GM04503 (cell line): ENCODE results near the gene ADGRL2.
"Not testable (repeated sequence)": the region's sequence is repeated elsewhere in the genome, so short reads cannot be mapped to it uniquely, and the experiment has no call there.

Experiments
- DNase-seq: peaks from one replicate; pipeline ENCODE4 v3.0.0-alpha.2; 2012; ENCODE audit warnings: low read depth

Gene ADGRL2

GRCh38 chr1:81848880-81849682 lies 48.3 kb downstream of the ADGRL2 start:
- DNase-seq, result no peak

GRCh38 chr1:81850031-81850430 lies 49.3 kb downstream of the ADGRL2 start:
- no peak for DNase-seq

DNA sequence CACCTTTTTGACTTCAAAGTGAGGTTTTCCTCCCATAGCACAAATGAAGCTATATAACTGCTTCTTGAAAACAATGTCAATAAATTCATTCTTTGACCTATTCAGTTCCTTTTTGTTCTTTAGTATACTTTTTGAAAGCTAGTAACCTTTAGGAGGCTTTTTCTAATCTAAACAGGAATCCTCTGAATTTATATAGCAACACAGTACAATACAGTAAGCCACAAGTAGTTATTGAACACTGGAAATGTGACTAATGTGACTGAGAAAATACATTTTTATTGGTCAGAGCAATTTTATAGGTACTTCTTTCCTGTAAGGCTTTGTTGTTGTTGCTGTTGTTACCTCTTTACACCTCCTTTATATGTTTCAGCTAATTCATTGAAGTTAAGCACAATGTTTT lies 49.8 kb downstream of the ADGRL2 start:
- DNase-seq, result no peak

DNA sequence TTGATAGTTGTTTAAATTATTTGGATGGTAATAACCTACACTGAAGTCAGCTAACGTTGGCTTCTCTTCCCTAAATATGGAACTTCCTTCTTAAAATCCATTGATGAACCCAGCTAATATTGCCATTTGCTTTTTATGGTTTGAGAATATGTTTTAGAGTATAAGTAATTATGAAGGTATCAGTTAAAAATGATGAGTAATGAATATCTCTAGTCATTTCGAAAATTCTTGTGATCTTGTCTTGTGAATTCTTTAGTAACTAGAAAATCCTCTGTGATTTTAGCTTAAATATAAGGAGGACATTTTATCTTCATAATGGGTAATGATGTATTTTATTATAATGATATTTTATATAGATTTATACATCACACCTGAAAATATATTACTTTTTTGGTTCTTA lies 50.5 kb downstream of the ADGRL2 start:
- no peak for DNase-seq

DNA sequence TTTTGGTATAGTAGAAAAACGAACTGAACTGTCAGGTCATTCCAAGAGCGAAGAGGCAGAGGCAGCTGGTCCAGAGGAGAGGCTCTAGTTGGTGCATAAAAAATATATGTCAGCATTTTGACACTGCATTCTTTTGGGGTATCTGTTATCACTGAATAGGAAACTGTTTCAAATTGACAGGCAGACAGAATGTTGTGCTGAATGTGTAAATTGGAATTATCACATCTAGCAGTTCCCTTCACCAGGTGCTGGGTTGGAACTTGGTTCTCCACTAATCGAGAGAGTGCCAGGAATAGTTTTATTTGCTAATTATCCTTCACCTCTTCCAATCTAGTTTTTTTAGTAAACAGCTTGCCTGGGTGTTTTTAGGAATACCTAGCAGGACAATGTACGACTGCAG lies 52.2 kb downstream of the ADGRL2 start:
- no peak for DNase-seq

- no peak for DNase-seq
Observed at GRCh38 chr1:81867235-81867634, 66.5 kb downstream of the ADGRL2 start.

GRCh38 chr1:81869307-81869706 lies 68.6 kb downstream of the ADGRL2 start:
- no peak for DNase-seq

DNA sequence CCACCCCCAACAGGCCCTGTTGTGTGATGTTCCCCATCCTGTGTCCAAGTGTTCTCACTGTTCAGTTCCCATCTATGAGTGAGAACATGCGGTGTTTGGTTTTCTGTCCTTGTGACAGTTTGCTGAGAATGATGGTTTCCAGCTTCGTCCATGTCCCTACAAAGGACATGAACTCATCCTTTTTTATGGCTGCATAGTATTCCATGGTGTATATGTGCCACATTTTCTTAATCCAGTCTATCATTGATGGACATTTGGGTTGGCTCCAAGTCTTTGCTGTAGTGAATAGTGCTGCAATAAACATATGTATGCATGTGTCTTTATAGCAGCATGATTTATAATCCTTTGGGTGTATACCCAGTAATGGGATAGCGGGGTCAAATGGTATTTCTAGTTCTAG lies 70.4 kb downstream of the ADGRL2 start:
- not testable (repeated sequence) for DNase-seq

GRCh38 chr1:81873946-81874345 lies 73.2 kb downstream of the ADGRL2 start:
- DNase-seq, result no peak

DNA sequence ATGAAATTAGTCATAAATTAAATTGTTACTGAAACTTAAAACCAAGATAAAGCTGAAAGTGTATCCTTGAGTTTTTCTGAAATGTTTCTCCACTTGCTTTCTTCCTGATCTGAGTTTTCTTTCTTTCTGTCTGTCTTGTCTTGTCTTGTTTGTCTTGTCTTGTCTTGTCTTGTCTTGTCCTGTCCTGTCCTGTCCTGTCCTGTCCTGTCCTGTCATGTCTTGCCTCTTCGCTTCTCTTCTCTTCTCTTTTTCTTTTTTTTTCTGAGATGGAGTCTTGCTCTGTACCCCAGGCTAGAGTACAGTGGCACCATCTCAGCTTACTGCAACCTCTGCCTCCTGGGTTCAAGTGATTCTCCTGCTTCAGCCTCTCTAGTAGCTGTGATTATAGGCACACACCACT lies 73.7 kb downstream of the ADGRL2 start:
- DNase-seq, result no peak

DNA sequence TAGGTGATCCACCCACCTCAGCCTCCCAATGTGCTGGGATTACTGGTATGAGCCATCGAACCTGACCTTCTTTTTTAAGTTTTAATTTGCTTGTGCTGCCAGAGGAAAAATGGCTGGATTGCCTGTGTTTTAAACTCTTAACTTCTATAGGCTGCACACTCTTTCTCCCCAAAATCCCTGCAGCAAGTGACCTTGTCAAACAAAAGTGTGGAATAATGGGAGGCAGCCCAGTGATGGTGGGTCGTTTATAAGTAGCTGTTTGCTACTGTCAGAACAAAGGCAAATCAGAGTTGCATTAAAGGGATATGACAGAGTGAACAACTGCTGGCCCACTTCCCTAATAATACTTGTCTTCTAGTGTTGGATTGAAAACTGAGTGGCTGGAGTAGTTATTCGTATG lies 74.2 kb downstream of the ADGRL2 start:
- no peak for DNase-seq

DNA sequence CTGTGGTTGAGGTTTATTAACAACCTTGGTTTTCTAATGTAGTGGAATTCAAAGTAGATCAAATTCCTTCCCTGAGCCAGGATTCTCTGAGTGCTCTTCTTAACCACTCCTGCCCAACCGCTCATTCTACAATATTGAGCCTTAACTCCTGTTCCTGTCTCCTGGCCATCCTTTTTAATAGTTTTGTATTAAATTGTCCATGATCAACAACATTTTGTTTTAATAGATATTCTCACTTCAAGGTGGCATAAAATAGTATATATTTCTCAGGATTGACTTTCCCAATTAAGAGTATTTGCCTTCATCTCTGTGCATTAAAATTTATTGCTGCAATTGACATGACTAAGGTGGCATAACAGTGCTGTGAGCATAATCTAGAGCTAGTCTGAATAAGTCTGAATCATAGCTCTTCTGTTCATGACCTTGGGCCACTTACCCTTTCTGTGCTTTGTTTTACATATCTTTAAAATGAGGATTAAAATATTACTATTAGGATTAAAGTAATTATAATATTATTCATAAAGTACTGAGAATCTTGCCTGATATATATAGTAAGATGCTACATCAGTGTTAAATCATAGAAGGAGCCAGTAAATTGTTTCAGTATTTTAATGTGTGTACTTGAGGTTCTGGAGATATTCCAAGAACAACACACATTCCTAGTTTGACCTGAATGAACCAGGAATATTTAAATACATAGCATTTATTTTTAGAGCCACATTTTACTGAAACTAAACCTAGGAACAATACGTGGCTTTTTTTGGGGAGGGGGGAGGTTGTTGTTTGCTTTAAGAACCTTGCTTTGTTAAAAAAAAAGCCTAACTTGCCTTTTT lies 76.4 kb downstream of the ADGRL2 start:
- no peak for DNase-seq

DNA sequence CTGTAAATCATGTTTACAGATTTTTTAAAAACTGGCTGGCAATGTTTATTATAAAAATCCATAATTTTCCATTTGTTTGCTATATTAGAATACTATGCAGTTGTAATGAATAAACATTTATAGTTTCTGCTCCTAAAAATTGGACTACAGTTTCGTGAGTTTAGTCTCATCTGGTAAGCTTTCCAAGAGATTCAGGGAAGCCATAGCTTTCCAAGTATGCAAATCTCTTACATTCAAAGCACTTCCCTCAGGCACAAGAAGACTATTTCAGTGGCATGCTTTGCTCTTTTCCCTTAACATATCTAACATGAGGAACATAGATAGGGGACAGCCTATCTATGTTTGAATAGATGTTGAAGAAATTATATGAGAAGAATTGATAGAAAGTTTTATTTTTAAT lies 77.2 kb downstream of the ADGRL2 start:
- no peak for DNase-seq

DNA sequence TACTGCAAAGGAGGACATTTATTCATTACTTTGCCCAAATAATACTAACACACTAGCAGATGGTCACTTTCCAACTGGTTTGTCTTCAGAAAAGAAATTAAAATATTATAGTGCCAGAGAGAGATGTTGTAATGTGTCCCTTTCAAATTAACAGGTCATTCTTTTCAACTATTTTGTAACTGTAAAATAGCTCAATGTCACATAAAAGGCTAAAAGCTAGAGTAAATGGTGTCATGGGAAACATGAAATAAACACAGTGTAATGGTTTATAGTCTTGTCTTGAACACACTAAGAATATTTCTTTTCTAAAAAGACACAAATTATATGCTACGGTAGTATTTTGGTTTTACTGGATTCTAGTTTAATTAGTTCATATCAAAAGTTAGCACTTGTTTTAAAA lies 77.8 kb downstream of the ADGRL2 start:
- no peak for DNase-seq

- DNase-seq, result no peak
Observed at GRCh38 chr1:81880781-81881180, 80.0 kb downstream of the ADGRL2 start.

DNA sequence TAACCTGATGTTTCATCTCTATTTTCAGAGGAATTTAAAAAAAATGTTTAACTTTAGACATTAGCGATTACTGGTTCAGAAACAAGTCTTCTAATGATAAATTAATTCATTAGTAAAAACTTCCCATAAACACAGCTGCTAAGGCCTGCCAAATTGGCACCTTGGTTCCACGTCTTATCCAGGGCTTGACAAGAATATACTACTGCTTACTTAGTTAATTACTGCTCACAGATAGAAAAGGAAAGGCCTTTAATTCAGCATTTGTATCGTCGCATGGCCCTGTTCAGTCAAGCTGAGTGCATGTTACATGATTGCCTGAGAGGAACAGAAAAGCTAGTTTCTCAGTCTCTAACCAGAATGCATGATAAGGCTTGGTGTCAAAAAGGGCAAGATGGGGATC lies 84.6 kb downstream of the ADGRL2 start:
- no peak for DNase-seq

GRCh38 chr1:81886292-81886691 lies 85.6 kb downstream of the ADGRL2 start:
- not testable (repeated sequence) for DNase-seq

GRCh38 chr1:81887421-81888144 lies 86.8 kb downstream of the ADGRL2 start:
- DNase-seq, result no peak

- no peak for DNase-seq
Observed at GRCh38 chr1:81889166-81889565, 88.4 kb downstream of the ADGRL2 start.

- no peak for DNase-seq
Observed at GRCh38 chr1:81894867-81895266, 94.1 kb downstream of the ADGRL2 start.

DNA sequence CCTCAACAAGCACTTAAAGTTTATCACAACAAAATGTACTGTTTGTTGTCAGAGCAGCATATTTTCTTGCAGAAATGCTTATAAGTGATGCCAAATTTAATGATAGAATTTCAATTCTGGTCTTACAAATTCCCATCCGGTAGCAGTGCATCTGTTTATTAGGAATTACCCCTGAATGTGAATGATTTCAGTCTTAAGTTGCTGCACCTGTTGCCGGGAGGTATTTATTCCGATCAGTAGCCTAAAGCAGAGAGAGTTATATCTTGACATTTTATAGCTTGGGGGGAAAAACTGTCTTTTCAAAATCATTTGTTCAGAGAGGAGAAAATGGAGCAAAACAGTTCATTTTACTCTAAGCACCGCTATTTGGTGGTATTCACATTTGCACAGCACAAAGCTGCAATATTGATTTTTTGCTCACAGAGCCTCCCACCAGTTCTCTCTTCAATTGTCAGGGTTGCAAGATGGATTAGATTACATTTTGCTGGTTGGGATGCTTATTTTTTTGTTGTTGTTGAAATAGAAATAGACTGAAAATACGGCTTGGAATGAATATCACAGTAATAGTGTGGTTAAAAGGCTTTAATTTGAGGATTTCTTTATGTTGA lies 98.6 kb downstream of the ADGRL2 start:
- DNase-seq, result no peak

DNA sequence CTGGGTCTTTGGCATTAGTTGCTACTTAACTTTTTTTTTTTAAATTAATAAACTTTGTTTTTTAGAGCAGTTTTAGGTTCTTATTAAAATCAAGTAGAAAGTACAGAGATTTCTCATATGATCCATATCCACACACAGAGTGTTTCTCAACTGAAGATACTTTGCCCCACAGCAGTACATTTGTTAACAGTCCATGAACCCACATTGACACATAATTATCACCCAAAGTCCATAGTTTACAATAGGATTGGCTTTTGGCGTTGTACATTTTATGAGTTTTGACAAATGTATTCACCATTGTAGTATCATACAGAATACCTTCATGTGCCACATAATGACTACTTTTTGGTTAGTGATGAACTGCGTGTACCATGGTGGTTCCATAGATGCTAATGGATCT lies 106.8 kb downstream of the ADGRL2 start:
- no peak for DNase-seq
